SK-N-SH (cell line): ENCODE measurements around the gene KCNN3.

ENCODE experiments used
- CTCF ChIP-seq: fragments of 200-600 bp; sonication (generic); IDR thresholded peaks from 2 replicates; pipeline ENCODE4 v1.6.1; 2017; ENCODE audit warnings: antibody characterized with exemption, mild to moderate bottlenecking, moderate library complexity
- MXI1 ChIP-seq: IDR thresholded peaks from 2 replicates; pipeline ENCODE4 v1.6.1; 2012; ENCODE audit warnings: mild to moderate bottlenecking, low read depth, low read length, improper control_type of control experiment
- POLR2AphosphoS5 ChIP-seq: IDR thresholded peaks from 2 replicates; pipeline ENCODE4 v1.6.1; 2012; ENCODE audit warnings: low read depth, low read length
- TAF1 ChIP-seq: IDR thresholded peaks from 2 replicates; pipeline ENCODE4 v1.6.1; 2012; ENCODE audit warnings: low read depth, mild to moderate bottlenecking, low read length, moderate library complexity, borderline replicate concordance
- TCF12 ChIP-seq: IDR thresholded peaks from 2 replicates; pipeline ENCODE4 v1.4.0; 2012
- USF2 ChIP-seq: fragments of 150-350 bp; IDR thresholded peaks from 2 replicates; pipeline ENCODE4 v1.6.1; 2017; ENCODE audit warnings: antibody characterized with exemption, low read length, low read depth, borderline replicate concordance

GRCh38 chr1:154797175-154797574, 72.9 kb downstream of the KCNN3 start:
- TF ChIP-seq CTCF: no peak
- TF ChIP-seq POLR2AphosphoS5: no peak
- no peak for TF ChIP-seq TCF12
- no peak for TF ChIP-seq USF2
- no peak for TF ChIP-seq TAF1
- no peak for TF ChIP-seq MXI1
